K562 (cell line): ENCODE data around the gene ABCA4. TPM values are rescaled to one million over a fixed set of nuclear protein-coding genes. Genes with fewer than 3 reads are reported as not detected.

Source experiments
- ATAC-seq: fragments of 200-7000 bp; cut with Tn5 transposase; 3 replicates; pipeline ENCODE4 v1.9.1; 2020; ENCODE audit warnings: moderate library complexity
- BruUV-seq: library from RNA; stranded (reverse); fragments of 400-500 nt; replicated peaks from 2 replicates; lab custom pipeline; 2021; lab: Mats Ljungman, UMichigan
- CTCF ChIA-PET: fragments of 300-600 bp; formaldehyde crosslinking; extraction: SDS; loops from one replicate; lab custom pipeline; 2021; ENCODE audit warnings: low intra/inter-chr PET ratio; lab: Yijun Ruan, JAX
- POLR2A ChIA-PET: fragments of 300-600, 350-650 bp; sonication (Branson Sonifier 250); formaldehyde crosslinking; extraction: SDS; loops from one replicate; lab custom pipeline; 2021; ENCODE audit warnings: antibody characterized with exemption, inconsistent platforms; lab: Yijun Ruan, JAX
- DNase-seq, 4 experiments: peaks; one replicate each; pipeline versions ENCODE4 v3.0.0 to v3.0.0-alpha.2; 2011 to 2018; ENCODE audit warnings: low spot score in 3 of 4, mixed read lengths in 3 of 4; ENCODE audit errors: extremely low read depth in 1 of 4
- FAIRE-seq: peaks from 2 replicates; lab custom pipeline; 2011; peaks lifted over from hg19 to GRCh38; lab: Jason Lieb, UNC
- H2AFZ ChIP-seq: 2 replicates; pipeline ENCODE4 v1.6.0; 2011; ENCODE audit warnings: low read depth, low read length, control low read depth, inconsistent platforms
- H3K27ac ChIP-seq: fragments of 200-600 bp; 3 replicates; pipeline ENCODE4 v1.8.0; 2011; ENCODE audit warnings: low read depth, mild to moderate bottlenecking, control low read depth, inconsistent platforms, low read length, moderate library complexity, mixed read lengths; ENCODE audit errors: extremely low read depth
- H3K27me3 ChIP-seq, 2 experiments: fragments of 300-600 bp in 1 of 2; 2 replicates in 1 of 2; 3 replicates in 1 of 2; pipeline versions ENCODE4 v1.6.0 to v1.8.0; 2011; ENCODE audit warnings: inconsistent platforms in 2 of 2, low read length in 2 of 2, mild to moderate bottlenecking in 1 of 2, mixed read lengths in 1 of 2, moderate library complexity in 1 of 2; ENCODE audit not compliant: control insufficient read depth in 2 of 2, insufficient read depth in 2 of 2
- H3K36me3 ChIP-seq: fragments of 300-600 bp; 3 replicates; pipeline ENCODE4 v1.8.0; 2011; ENCODE audit warnings: mild to moderate bottlenecking, low read length, inconsistent platforms; ENCODE audit not compliant: control insufficient read depth, insufficient read depth
- H3K4me1 ChIP-seq, 2 experiments: fragments of 200-600 bp in 1 of 2; replicated peaks in 1 of 2; 2 replicates in 1 of 2; 3 replicates in 1 of 2; pipeline versions ENCODE4 v1.5.1 to v1.8.0; 2011; ENCODE audit warnings: inconsistent platforms in 2 of 2, low read length in 2 of 2, mild to moderate bottlenecking in 1 of 2, mixed read lengths in 1 of 2, moderate library complexity in 1 of 2; ENCODE audit not compliant: control insufficient read depth in 2 of 2, insufficient read depth in 2 of 2
- H3K4me2 ChIP-seq: 2 replicates; pipeline ENCODE4 v1.6.1; 2011; ENCODE audit warnings: low read length, control low read depth, inconsistent platforms, mixed read lengths; ENCODE audit not compliant: insufficient read depth
- H3K4me3 ChIP-seq: fragments of 200-600 bp; sonication (generic), shearing (Covaris generic); 2 replicates; pipeline ENCODE4 v1.5.1; 2016; ENCODE audit warnings: control low read depth, inconsistent platforms
- H3K79me2 ChIP-seq: fragments of 200-600 bp; 3 replicates; pipeline ENCODE4 v1.8.0; 2011; ENCODE audit warnings: low read length, inconsistent platforms; ENCODE audit not compliant: control insufficient read depth, insufficient read depth
- H3K9ac ChIP-seq, 2 experiments: 2 replicates each; pipeline versions ENCODE4 v1.6.0 to v1.6.1; 2011; ENCODE audit warnings: low read depth in 2 of 2, low read length in 2 of 2, control low read depth in 1 of 2, inconsistent platforms in 1 of 2, mild to moderate bottlenecking in 1 of 2, mixed read lengths in 1 of 2; ENCODE audit not compliant: insufficient read depth in 1 of 2
- H3K9me1 ChIP-seq: one replicate; pipeline ENCODE4 v1.6.0; 2011; ENCODE audit warnings: inconsistent platforms, mild to moderate bottlenecking, low read length, moderate library complexity; ENCODE audit not compliant: control insufficient read depth, insufficient read depth
- H3K9me3 ChIP-seq: replicated peaks from 2 replicates; pipeline ENCODE4 v1.5.1; 2011; ENCODE audit warnings: low read depth, low read length, inconsistent platforms; ENCODE audit not compliant: control insufficient read depth, insufficient read depth
- H4K20me1 ChIP-seq: replicated peaks from 2 replicates; pipeline ENCODE4 v1.6.1; 2011; ENCODE audit warnings: low read length, inconsistent platforms, mixed read lengths; ENCODE audit not compliant: control insufficient read depth, insufficient read depth
- CEBPG ChIP-seq, 3 experiments: fragments of 200-800 bp in 1 of 3; sonication (Bioruptor generic) in 1 of 3; sonication (generic) in 1 of 3; formaldehyde crosslinking in 1 of 3; IDR thresholded peaks in 2 of 3; conservative IDR thresholded peaks in 1 of 3; 2 replicates each; pipeline versions ENCODE4 v1.6.1 to v1.8.0; 2016 to 2022; ENCODE audit warnings: missing compliant biosample characterization in 2 of 3, missing genetic modification characterization in 2 of 3, mild to moderate bottlenecking in 1 of 3, missing genetic modification reagents in 1 of 3
- CREB3L1 ChIP-seq: fragments of 450-650 bp; IDR thresholded peaks from 2 replicates; pipeline ENCODE4 v1.6.1; 2014; ENCODE audit warnings: low read depth, mild to moderate bottlenecking, moderate library complexity, borderline replicate concordance
- LEF1 ChIP-seq: fragments of 450-650 bp; IDR thresholded peaks from 2 replicates; pipeline ENCODE4 v1.6.1; 2016; ENCODE audit warnings: mild to moderate bottlenecking
- MAFG ChIP-seq: fragments of 450-650 bp; conservative IDR thresholded peaks from 2 replicates; pipeline ENCODE4 v1.6.1; 2016; ENCODE audit warnings: missing genetic modification characterization, missing compliant biosample characterization
- MEIS2 ChIP-seq: fragments of 450-650 bp; IDR thresholded peaks from 2 replicates; pipeline ENCODE4 v1.6.1; 2014; ENCODE audit warnings: mild to moderate bottlenecking; ENCODE audit not compliant: partially characterized antibody
- NR0B1 ChIP-seq: fragments of 450-650 bp; IDR thresholded peaks from one replicate; pipeline ENCODE4 v1.6.1; 2018; ENCODE audit warnings: mild to moderate bottlenecking, moderate library complexity; ENCODE audit not compliant: partially characterized antibody
- POLR2G ChIP-seq: fragments of 200-400 bp; formaldehyde crosslinking; IDR thresholded peaks from 2 replicates; pipeline ENCODE4 v1.6.1; 2017; ENCODE audit warnings: low read depth, mild to moderate bottlenecking, antibody characterized with exemption, low read length, moderate library complexity
- PTBP1 ChIP-seq: fragments of 200-400 bp; formaldehyde crosslinking; IDR thresholded peaks from 2 replicates; pipeline ENCODE4 v1.6.1; 2017; ENCODE audit warnings: low read depth, low read length
- TEAD4 ChIP-seq, 2 experiments: sonication (generic) in 1 of 2; formaldehyde crosslinking in 1 of 2; IDR thresholded peaks; 2 replicates each; pipeline versions ENCODE4 v1.6.1 to v1.8.0; 2012 to 2022; ENCODE audit warnings: borderline replicate concordance in 1 of 2, inconsistent platforms in 1 of 2, low read length in 1 of 2, mild to moderate bottlenecking in 1 of 2, missing genetic modification reagents in 1 of 2
- USF2 ChIP-seq: sonication (generic); formaldehyde crosslinking; IDR thresholded peaks from 2 replicates; pipeline ENCODE4 v1.5.0; 2020; ENCODE audit warnings: missing genetic modification reagents
- ZBTB17 ChIP-seq: fragments of 450-650 bp; formaldehyde crosslinking; IDR thresholded peaks from 2 replicates; pipeline ENCODE4 v1.4.0; 2020; ENCODE audit warnings: mild to moderate bottlenecking
- ZNF584 ChIP-seq: fragments of 200-800 bp; sonication (Bioruptor generic); IDR thresholded peaks from 2 replicates; pipeline ENCODE4 v1.6.1; 2016; ENCODE audit warnings: low read depth, mild to moderate bottlenecking, missing genetic modification characterization, missing compliant biosample characterization
- WGBS: fragments of 100-300 bp; shearing (Covaris generic); methylation state at CpG from one replicate; pipeline ENCODE4 v1.1.6; 2016; ENCODE audit warnings: low coverage, mixed read lengths; ENCODE audit not compliant: insufficient coverage; ENCODE audit errors: missing lambda C conversion rate; 5-methylcytosine and 5-hydroxymethylcytosine counted together
- in situ Hi-C: fragments of 300-500 bp; cut with MboI; formaldehyde crosslinking; loops from 4 replicates; pipeline ENCODE4 v1.15.0; 2018; ENCODE audit warnings: inconsistent platforms, mixed read lengths
- intact Hi-C: fragments of 100-400 bp; cut with micrococcal nuclease; formaldehyde crosslinking; loops from 2 replicates; pipeline ENCODE4 v1.14.2; 2022
- polyA plus RNA-seq, 8 experiments: library from polyadenylated mRNA; depleted of rRNA in 4 of 8; stranded (reverse) in 5 of 8; unstranded in 3 of 8; fragments of >200 nt; fragmentation: Nextera tagmentation in 2 of 8; fragmentation: Illumina TruSeq in 1 of 8; extraction: Ambion mirVana in 2 of 8; extraction: Trizol in 1 of 8; gene quantifications; 2 replicates each; pipeline versions ENCODE4 v1.2.1 to v1.2.3, GENCODE V29; 2011 to 2014; ENCODE audit warnings: inconsistent platforms in 1 of 8, missing spikeins in 1 of 8
- total RNA-seq, 7 experiments: library from RNA; depleted of rRNA in 6 of 7; stranded (reverse); fragments of >200 nt in 6 of 7; fragmentation: Illumina TruSeq in 2 of 7; extraction: Trizol in 2 of 7; gene quantifications; 2 replicates each; pipeline versions ENCODE4 v1.2.1 to v1.2.3, GENCODE V29; 2011 to 2021; ENCODE audit warnings: low replicate concordance in 1 of 7
- TF ChIP-seq, protein P1 (sequence below): sonication (generic); IDR thresholded peaks from 2 replicates; pipeline ENCODE4 v1.6.1; 2016

ABCA4 gene
- total and polyA plus RNA-seq, 9 of the 15 experiments (the other 6 are each of a cell fraction or from before 2014, with no cell fraction given): 0.01 to 0.04 TPM; not detected in 7

- peaks cover 5 to 7% of the 10 kb centered on the region in 2 experiments; a peak in 2 of 5 replicates for H3K4me1 ChIP-seq
- DNase-seq (no peak), ATAC-seq (no peak), FAIRE-seq (peak; percentile 40)
- no peaks in the 10 kb centered on the region for H3K36me3 ChIP-seq
- H3K9ac ChIP-seq: no peak overlapping the region
- H3K9me3 ChIP-seq: no peaks in the 10 kb centered on the region
- POLR2A ChIA-PET: interaction anchor here (0.7 to 1.2 kb wide), 2 partner anchors 11 to 12 kb away, joined by 3 read pairs; no protein-coding TSS in a partner anchor
- H3K4me2 ChIP-seq: no peak overlapping the region
- H3K9me1 ChIP-seq: no peaks in the 10 kb centered on the region
- peaks cover 2 to 35% of the 10 kb centered on the region in 2 experiments; a peak in 3 of 5 replicates for H3K27me3 ChIP-seq
- H3K79me2 ChIP-seq: no peaks in the 10 kb centered on the region
- H3K27ac ChIP-seq: no peak overlapping the region
- H4K20me1 ChIP-seq: no peaks in the 10 kb centered on the region; the same call in 1 of the 2 replicates
- BruUV-seq: no TSS peak
- in situ Hi-C loops (no loop called here), intact Hi-C loops (no loop called here)
- H3K4me3 ChIP-seq: no peak overlapping the region
- WGBS: 4% methylated on average over 3 of the region's 3 CpGs
- no peak overlapping the region for H2AFZ ChIP-seq
- CTCF ChIA-PET: no interaction called here
- TF ChIP-seq LEF1 (no peak), USF2 (CRISPR knock-in tag) (no peak), TEAD4 (IDR thresholded peaks at IDR 0.05; ENCODE audit: low read length) (peak; percentile 56; the same call in 1 of the 2 replicates), TEAD4 (CRISPR knock-in tag; IDR thresholded peaks at IDR 0.05; ENCODE audit: borderline replicate concordance) (no peak), ZNF584 (CRISPR knock-in tag) (no peak), ZBTB17 (CRISPR knock-in tag) (no peak), CREB3L1 (no peak), PTBP1 (no peak), CEBPG (CRISPR knock-in tag; IDR thresholded peaks at IDR 0.05) (no peak), CEBPG (tag; conservative IDR thresholded peaks at IDR 0.05 in 1 of 2, IDR thresholded peaks at IDR 0.05 in 1 of 2) (peak in 1 of 2 experiments; percentile 44; a peak in 1 of 4 replicates), POLR2G (no peak), NR0B1 (no peak), MAFG (tag) (0 out of 2 replicates have a peak, but pooled peaks have one; percentile 20), MEIS2 (peak; percentile 50)
- TF ChIP-seq, protein P1, sequence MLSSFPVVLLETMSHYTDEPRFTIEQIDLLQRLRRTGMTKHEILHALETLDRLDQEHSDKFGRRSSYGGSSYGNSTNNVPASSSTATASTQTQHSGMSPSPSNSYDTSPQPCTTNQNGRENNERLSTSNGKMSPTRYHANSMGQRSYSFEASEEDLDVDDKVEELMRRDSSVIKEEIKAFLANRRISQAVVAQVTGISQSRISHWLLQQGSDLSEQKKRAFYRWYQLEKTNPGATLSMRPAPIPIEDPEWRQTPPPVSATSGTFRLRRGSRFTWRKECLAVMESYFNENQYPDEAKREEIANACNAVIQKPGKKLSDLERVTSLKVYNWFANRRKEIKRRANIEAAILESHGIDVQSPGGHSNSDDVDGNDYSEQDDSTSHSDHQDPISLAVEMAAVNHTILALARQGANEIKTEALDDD: no peak
Observed at GRCh38 chr1:93999840-94000415, 121.0 kb downstream of the ABCA4 start.
